ENCODE measurements around the gene POR. TPM values are rescaled to one million over a fixed set of nuclear protein-coding genes. Genes with fewer than 3 reads are reported as not detected.

POR gene
- total RNA-seq, 1 donor from 2014 or later = 236 TPM

GRCh38 chr7:75955331-75955955 lies 40.5 kb downstream of the POR start:
- TF ChIP-seq, protein P1, sequence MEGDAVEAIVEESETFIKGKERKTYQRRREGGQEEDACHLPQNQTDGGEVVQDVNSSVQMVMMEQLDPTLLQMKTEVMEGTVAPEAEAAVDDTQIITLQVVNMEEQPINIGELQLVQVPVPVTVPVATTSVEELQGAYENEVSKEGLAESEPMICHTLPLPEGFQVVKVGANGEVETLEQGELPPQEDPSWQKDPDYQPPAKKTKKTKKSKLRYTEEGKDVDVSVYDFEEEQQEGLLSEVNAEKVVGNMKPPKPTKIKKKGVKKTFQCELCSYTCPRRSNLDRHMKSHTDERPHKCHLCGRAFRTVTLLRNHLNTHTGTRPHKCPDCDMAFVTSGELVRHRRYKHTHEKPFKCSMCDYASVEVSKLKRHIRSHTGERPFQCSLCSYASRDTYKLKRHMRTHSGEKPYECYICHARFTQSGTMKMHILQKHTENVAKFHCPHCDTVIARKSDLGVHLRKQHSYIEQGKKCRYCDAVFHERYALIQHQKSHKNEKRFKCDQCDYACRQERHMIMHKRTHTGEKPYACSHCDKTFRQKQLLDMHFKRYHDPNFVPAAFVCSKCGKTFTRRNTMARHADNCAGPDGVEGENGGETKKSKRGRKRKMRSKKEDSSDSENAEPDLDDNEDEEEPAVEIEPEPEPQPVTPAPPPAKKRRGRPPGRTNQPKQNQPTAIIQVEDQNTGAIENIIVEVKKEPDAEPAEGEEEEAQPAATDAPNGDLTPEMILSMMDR (IDR thresholded peaks at IDR 0.05) = no peak
- DNase-seq (ENCODE audit: low spot score in 2 of 2) = no peak
- H3K4me1 ChIP-seq = no peaks in the 10 kb centered on the region
- H3K27me3 ChIP-seq = no peaks in the 10 kb centered on the region
- peaks cover 24 to 50% of the 10 kb centered on the region in 2 donors for H3K36me3 ChIP-seq
- H3K4me3 ChIP-seq = no peak overlapping the region
- H3K27ac ChIP-seq = peak overlapping the region in 1 of 2 donors; percentile 45
- intact Hi-C loops (cut with DNase I) = no loop called here
- no peaks in the 10 kb centered on the region for H3K9me3 ChIP-seq

DNA sequence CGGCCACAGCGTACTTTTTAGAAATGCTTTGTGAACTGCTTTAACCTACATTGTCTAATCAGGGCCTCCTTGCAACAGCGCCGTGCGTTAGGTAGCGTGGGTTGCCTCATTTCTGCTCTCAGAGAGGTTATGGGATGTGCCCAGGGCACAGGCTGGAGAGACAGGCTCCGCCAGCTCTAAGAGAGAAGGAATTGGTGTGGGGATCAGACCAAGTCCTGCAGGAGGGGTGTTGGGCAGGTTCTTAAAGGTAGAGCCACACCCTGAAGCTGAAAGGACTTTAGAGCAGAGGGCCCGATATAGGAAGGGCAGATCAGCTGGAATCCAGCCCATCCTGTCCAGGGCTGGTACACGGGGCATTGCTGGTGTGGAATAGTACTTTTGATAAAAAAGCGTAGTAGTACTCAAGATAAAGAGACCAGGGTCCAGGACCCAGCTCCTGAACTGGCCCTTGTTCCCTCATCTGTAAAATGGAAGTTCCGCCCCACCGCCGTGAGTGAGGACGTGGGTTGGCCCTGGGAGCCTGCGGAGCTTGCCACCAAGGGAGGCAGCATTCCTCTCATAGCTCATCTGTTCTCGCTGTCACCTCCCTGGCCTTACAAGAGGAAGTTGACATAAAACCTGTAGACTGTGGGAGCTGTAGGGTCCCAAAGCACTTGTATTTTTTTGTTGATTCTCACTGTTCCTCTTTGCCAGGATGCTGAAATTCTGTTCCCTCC lies 42.2 kb downstream of the POR start:
- intact Hi-C loops (cut with DNase I) = no loop called here
- H3K27ac ChIP-seq = no peak overlapping the region
- TF ChIP-seq, protein P1 (IDR thresholded peaks at IDR 0.05) = no peak

GRCh38 chr7:75958802-75959543 lies 44.0 kb downstream of the POR start:
- H3K9me3 ChIP-seq = no peaks in the 10 kb centered on the region
- intact Hi-C loops (cut with DNase I) = no loop called here
- no peak overlapping the region for H3K27ac ChIP-seq
- no peaks in the 10 kb centered on the region for H3K27me3 ChIP-seq
- H3K4me1 ChIP-seq = peaks cover 0 to 15% of the 10 kb centered on the region in 2 donors
- H3K4me3 ChIP-seq = no peak overlapping the region
- TF ChIP-seq, protein P1 (IDR thresholded peaks at IDR 0.05) = no peak
- peaks cover 24 to 52% of the 10 kb centered on the region in 2 donors for H3K36me3 ChIP-seq
- DNase-seq (ENCODE audit: low spot score in 2 of 2) = no peak

More for the DNA sequence above, 42.2 kb downstream of the POR start:
- H3K36me3 ChIP-seq = peaks cover 24 to 55% of the 10 kb centered on the region in 2 donors
- H3K4me1 ChIP-seq = peaks cover 0 to 3% of the 10 kb centered on the region in 2 donors
- H3K4me3 ChIP-seq = no peak overlapping the region
- no peaks in the 10 kb centered on the region for H3K9me3 ChIP-seq
- DNase-seq (ENCODE audit: low spot score in 2 of 2) = no peak
- H3K27me3 ChIP-seq = no peaks in the 10 kb centered on the region

- Histone ChIP-seq H3K4me3 (no peak overlapping the region), H3K27ac (peak overlapping the region; percentile 7 to 45), H3K36me3 (peaks cover 24 to 38% of the 10 kb centered on the region in 2 donors), H3K9me3 (no peaks in the 10 kb centered on the region), H3K27me3 (no peaks in the 10 kb centered on the region), H3K4me1 (peaks cover 3 to 23% of the 10 kb centered on the region in 2 donors)
- DNase-seq (ENCODE audit: low spot score in 2 of 2) = no peak
- intact Hi-C loops (cut with DNase I) = loop anchor here (10.0 kb wide), 1 partner anchor 246 kb away; no protein-coding TSS in a partner anchor
- TF ChIP-seq, protein P1 (IDR thresholded peaks at IDR 0.05) = no peak
These were observed 45.4 kb downstream of the POR start for GRCh38 chr7:75960372-75960771.

- TF ChIP-seq, protein P1 (IDR thresholded peaks at IDR 0.05) = no peak
- H3K9me3 ChIP-seq = no peaks in the 10 kb centered on the region
- peak overlapping the region; percentile 92 to 97 for H3K27ac ChIP-seq
- H3K4me1 ChIP-seq = peaks cover 10 to 31% of the 10 kb centered on the region in 2 donors
- H3K36me3 ChIP-seq = peaks cover 24 to 32% of the 10 kb centered on the region in 2 donors
- DNase-seq (ENCODE audit: low spot score in 2 of 2) = no peak
- H3K4me3 ChIP-seq = no peak overlapping the region
- no peaks in the 10 kb centered on the region for H3K27me3 ChIP-seq
- intact Hi-C loops (cut with DNase I) = loop anchor here (10.0 kb wide), 1 partner anchor 246 kb away; no protein-coding TSS in a partner anchor
These were observed 46.3 kb downstream of the POR start for GRCh38 chr7:75961218-75961617.
